SK-N-SH (cell line): ENCODE data around the gene MBP. TPM values are rescaled to one million over a fixed set of nuclear protein-coding genes. Genes with fewer than 3 reads are reported as not detected.

Source experiments
- CTCF ChIA-PET: fragments of 300-600, 350-600 bp; formaldehyde crosslinking; extraction: SDS; loops from one replicate; lab custom pipeline; 2021; lab: Yijun Ruan, JAX
- POLR2A ChIA-PET: fragments of 350-600 bp; sonication (Branson Sonifier 250); formaldehyde crosslinking; extraction: SDS; loops from one replicate; lab custom pipeline; 2020; ENCODE audit warnings: antibody characterized with exemption, inconsistent platforms; lab: Yijun Ruan, JAX
- DNase-seq: peaks from one replicate; pipeline ENCODE4 v3.0.0; 2012
- H2AFZ ChIP-seq: fragments of 200-600 bp; sonication (generic); 2 replicates; pipeline ENCODE4 v1.8.1; 2016; ENCODE audit warnings: antibody characterized with exemption, mild to moderate bottlenecking, low read depth
- H3F3A ChIP-seq: fragments of 200-600 bp; sonication (generic); replicated peaks from 2 replicates; pipeline ENCODE3; 2016; ENCODE audit warnings: antibody characterized with exemption, mild to moderate bottlenecking; ENCODE audit not compliant: insufficient read depth
- H3K27ac ChIP-seq, 2 experiments: fragments of 200-500 bp in 1 of 2; fragments of 200-600 bp in 1 of 2; sonication (Bioruptor generic) in 1 of 2; sonication (generic), shearing (Covaris generic) in 1 of 2; 2 replicates each; pipeline versions ENCODE4 v1.5.1 to v1.6.1; 2014 to 2016; ENCODE audit warnings: low read depth in 2 of 2, inconsistent platforms in 1 of 2, low read length in 1 of 2, mild to moderate bottlenecking in 1 of 2, mixed read lengths in 1 of 2
- H3K27me3 ChIP-seq: fragments of 200-600 bp; sonication (generic), shearing (Covaris generic); 2 replicates; pipeline ENCODE4 v1.6.1; 2016; ENCODE audit warnings: mixed run types; ENCODE audit not compliant: insufficient read depth
- H3K36me3 ChIP-seq, 2 experiments: fragments of 200-500 bp in 1 of 2; fragments of 200-600 bp in 1 of 2; sonication (Bioruptor generic) in 1 of 2; sonication (generic) in 1 of 2; replicated peaks in 1 of 2; 2 replicates each; pipeline versions ENCODE3 to v1.5.1; 2014 to 2016; ENCODE audit warnings: low read length in 1 of 2, mild to moderate bottlenecking in 1 of 2; ENCODE audit not compliant: insufficient read depth in 2 of 2, control insufficient read depth in 1 of 2
- H3K4me1 ChIP-seq, 2 experiments: fragments of 200-500 bp in 1 of 2; fragments of 200-600 bp in 1 of 2; sonication (Bioruptor generic) in 1 of 2; sonication (generic), shearing (Covaris generic) in 1 of 2; 2 replicates each; pipeline versions ENCODE4 v1.5.1 to v1.6.1; 2014 to 2016; ENCODE audit warnings: low read depth in 1 of 2, low read length in 1 of 2, mixed run types in 1 of 2; ENCODE audit not compliant: insufficient read depth in 2 of 2, control insufficient read depth in 1 of 2
- H3K4me2 ChIP-seq: fragments of 200-600 bp; sonication (generic), shearing (Covaris generic); 2 replicates; pipeline ENCODE4 v1.6.1; 2017; ENCODE audit warnings: mixed run types
- H3K4me3 ChIP-seq, 2 experiments: fragments of 200-500 bp in 1 of 2; fragments of 200-600 bp in 1 of 2; sonication (Bioruptor generic) in 1 of 2; sonication (generic), shearing (Covaris generic) in 1 of 2; 2 replicates each; pipeline versions ENCODE4 v1.5.1 to v1.8.1; 2014 to 2016; ENCODE audit warnings: low read depth in 2 of 2, inconsistent platforms in 1 of 2, low read length in 1 of 2, mild to moderate bottlenecking in 1 of 2, mixed read lengths in 1 of 2, moderate library complexity in 1 of 2
- H3K79me2 ChIP-seq: fragments of 200-600 bp; sonication (generic); 2 replicates; pipeline ENCODE4 v1.8.1; 2017; ENCODE audit warnings: mild to moderate bottlenecking; ENCODE audit not compliant: insufficient read depth
- H3K9ac ChIP-seq: fragments of 200-600 bp; sonication (generic); 2 replicates; pipeline ENCODE4 v1.6.1; 2017; ENCODE audit warnings: mixed run types
- H3K9me2 ChIP-seq: fragments of 200-600 bp; sonication (generic); 2 replicates; pipeline ENCODE4 v1.6.1; 2017; ENCODE audit warnings: mixed run types
- H3K9me3 ChIP-seq: fragments of 200-600 bp; sonication (generic); 2 replicates; pipeline ENCODE4 v1.6.1; 2017; ENCODE audit warnings: mixed run types, mild to moderate bottlenecking, moderate library complexity
- H4K20me1 ChIP-seq: fragments of 200-600 bp; sonication (generic); 2 replicates; pipeline ENCODE4 v1.6.1; 2017; ENCODE audit warnings: mild to moderate bottlenecking, mixed run types; ENCODE audit not compliant: insufficient read depth
- ELF1 ChIP-seq: IDR thresholded peaks from 2 replicates; pipeline ENCODE4 v1.4.0; 2012
- EP300 ChIP-seq, 2 experiments: IDR thresholded peaks; 2 replicates each; pipeline versions ENCODE4 v1.4.0 to v1.6.1; 2012; ENCODE audit warnings: borderline replicate concordance in 1 of 2, low read depth in 1 of 2, low read length in 1 of 2
- FOSL2 ChIP-seq: IDR thresholded peaks from 2 replicates; pipeline ENCODE4 v1.4.0; 2012; ENCODE audit warnings: low read depth, mild to moderate bottlenecking, moderate library complexity, borderline replicate concordance
- FOXM1 ChIP-seq: IDR thresholded peaks from 2 replicates; pipeline ENCODE4 v1.4.0; 2012; ENCODE audit warnings: low read depth, mild to moderate bottlenecking
- GABPA ChIP-seq: IDR thresholded peaks from 2 replicates; pipeline ENCODE4 v1.4.0; 2012; ENCODE audit warnings: low read depth, mild to moderate bottlenecking
- GATA2 ChIP-seq: sonication (generic); formaldehyde crosslinking; IDR thresholded peaks from 2 replicates; pipeline ENCODE4 v1.5.0; 2020; ENCODE audit warnings: mild to moderate bottlenecking, missing genetic modification reagents
- NRF1 ChIP-seq: IDR thresholded peaks from 2 replicates; pipeline ENCODE4 v1.6.1; 2012; ENCODE audit warnings: low read depth, mild to moderate bottlenecking, low read length
- TAF1 ChIP-seq: IDR thresholded peaks from 2 replicates; pipeline ENCODE4 v1.6.1; 2012; ENCODE audit warnings: low read depth, mild to moderate bottlenecking, low read length, moderate library complexity, borderline replicate concordance
- TEAD4 ChIP-seq: IDR thresholded peaks from 2 replicates; pipeline ENCODE4 v1.4.0; 2012; ENCODE audit warnings: mild to moderate bottlenecking, borderline replicate concordance; ENCODE audit not compliant: insufficient read depth
- USF1 ChIP-seq: IDR thresholded peaks from 2 replicates; pipeline ENCODE4 v1.4.0; 2012; ENCODE audit warnings: low read depth, borderline replicate concordance
- WGBS: methylation state at CpG from one replicate; pipeline ENCODE4 v1.1.6; 2017; ENCODE audit warnings: low lambda C conversion rate; 5-methylcytosine and 5-hydroxymethylcytosine counted together
- polyA plus RNA-seq, 3 experiments: library from polyadenylated mRNA; depleted of rRNA; stranded (reverse); fragments of >200 nt; gene quantifications; 2 replicates each; pipeline ENCODE4 v1.2.3, GENCODE V29; 2012
- TF ChIP-seq, protein P1 (sequence below): fragments of 200-600 bp; sonication (generic); IDR thresholded peaks from 2 replicates; pipeline ENCODE4 v1.6.1; 2017; ENCODE audit warnings: antibody characterized with exemption, mild to moderate bottlenecking, moderate library complexity

MBP gene
- polyA plus RNA-seq, 1 of the 3 experiments (the other 2 are of a cell fraction): 1.6 TPM

DNA sequence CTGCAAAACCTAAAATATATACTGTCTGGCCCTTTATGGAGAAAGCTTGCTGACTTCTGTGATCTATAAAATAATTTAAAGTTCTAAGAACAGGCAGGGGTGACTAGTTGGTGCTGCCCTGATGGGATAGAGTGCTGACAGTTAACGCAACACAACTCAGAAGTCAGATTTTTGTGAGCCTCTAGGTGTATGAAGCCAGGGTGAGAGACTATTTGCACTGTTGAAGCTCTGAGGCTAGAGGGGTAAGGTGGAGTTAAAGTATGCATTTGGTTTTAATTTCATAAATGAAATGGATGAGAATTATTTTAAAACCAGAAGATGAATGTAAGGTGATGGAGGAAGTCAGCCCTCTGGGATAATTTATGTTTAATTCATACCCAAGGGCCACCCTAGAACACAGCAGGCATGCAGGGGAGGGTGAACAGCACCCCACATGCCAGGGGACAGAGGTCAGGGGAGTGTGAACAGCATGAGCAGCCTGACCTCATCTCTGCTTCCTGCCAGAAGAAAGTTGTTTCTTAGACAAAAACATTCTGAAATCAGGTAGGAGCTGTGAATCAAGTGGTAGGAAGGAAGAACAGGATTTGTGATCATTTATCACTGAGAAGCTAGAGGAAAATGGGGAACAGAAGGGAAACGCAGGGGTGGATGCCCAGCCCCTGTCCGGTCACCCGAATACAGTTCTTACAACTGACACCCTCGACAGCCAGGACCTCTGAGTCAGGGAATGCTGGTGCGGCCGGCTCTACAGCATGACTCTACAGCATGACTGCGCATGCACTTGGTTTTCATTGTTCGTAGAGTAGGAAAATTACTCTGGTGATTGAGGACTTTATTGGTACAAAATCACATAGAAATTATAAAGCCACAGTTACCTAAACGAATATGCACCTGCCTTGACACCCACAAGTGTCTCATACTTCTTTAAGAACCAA lies 93.1 kb downstream of the MBP start:
- POLR2A ChIA-PET: no interaction called here
- Histone ChIP-seq H2AFZ (no peak overlapping the region), H3K4me2 (no peak overlapping the region), H3K9me3 (no peaks in the 10 kb centered on the region), H3K9ac (no peak overlapping the region), H3K4me3 (no peak overlapping the region), H3K4me1 (no peaks in the 10 kb centered on the region; a peak in 1 of 4 replicates), H4K20me1 (no peaks in the 10 kb centered on the region), H3K9me2 (no peaks in the 10 kb centered on the region), H3K79me2 (no peaks in the 10 kb centered on the region), H3K27me3 (no peaks in the 10 kb centered on the region), H3K27ac (no peak overlapping the region), H3K36me3 (no peaks in the 10 kb centered on the region), H3F3A (no peaks in the 10 kb centered on the region)
- 71% methylated on average over 7 of the region's 10 CpGs for WGBS
- no peak for DNase-seq
- TF ChIP-seq USF1 (no peak), NRF1 (no peak), ELF1 (no peak), GATA2 (CRISPR knock-in tag) (no peak), TEAD4 (no peak), GABPA (no peak), TAF1 (no peak), EP300 (IDR thresholded peaks at IDR 0.05; ENCODE audit: borderline replicate concordance in 1 of 2, low read depth in 1 of 2, low read length in 1 of 2) (no peak), FOXM1 (no peak)
- TF ChIP-seq, protein P1, sequence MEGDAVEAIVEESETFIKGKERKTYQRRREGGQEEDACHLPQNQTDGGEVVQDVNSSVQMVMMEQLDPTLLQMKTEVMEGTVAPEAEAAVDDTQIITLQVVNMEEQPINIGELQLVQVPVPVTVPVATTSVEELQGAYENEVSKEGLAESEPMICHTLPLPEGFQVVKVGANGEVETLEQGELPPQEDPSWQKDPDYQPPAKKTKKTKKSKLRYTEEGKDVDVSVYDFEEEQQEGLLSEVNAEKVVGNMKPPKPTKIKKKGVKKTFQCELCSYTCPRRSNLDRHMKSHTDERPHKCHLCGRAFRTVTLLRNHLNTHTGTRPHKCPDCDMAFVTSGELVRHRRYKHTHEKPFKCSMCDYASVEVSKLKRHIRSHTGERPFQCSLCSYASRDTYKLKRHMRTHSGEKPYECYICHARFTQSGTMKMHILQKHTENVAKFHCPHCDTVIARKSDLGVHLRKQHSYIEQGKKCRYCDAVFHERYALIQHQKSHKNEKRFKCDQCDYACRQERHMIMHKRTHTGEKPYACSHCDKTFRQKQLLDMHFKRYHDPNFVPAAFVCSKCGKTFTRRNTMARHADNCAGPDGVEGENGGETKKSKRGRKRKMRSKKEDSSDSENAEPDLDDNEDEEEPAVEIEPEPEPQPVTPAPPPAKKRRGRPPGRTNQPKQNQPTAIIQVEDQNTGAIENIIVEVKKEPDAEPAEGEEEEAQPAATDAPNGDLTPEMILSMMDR: no peak
- CTCF ChIA-PET: no interaction called here

GRCh38 chr18:77038182-77038858 lies 94.3 kb downstream of the MBP start:
- Histone ChIP-seq H3K79me2 (no peaks in the 10 kb centered on the region), H3K4me3 (no peak overlapping the region), H3K36me3 (no peaks in the 10 kb centered on the region), H3K9ac (no peak overlapping the region), H3K9me2 (no peaks in the 10 kb centered on the region), H3K9me3 (no peaks in the 10 kb centered on the region), H3K4me2 (no peak overlapping the region), H2AFZ (no peak overlapping the region), H4K20me1 (no peaks in the 10 kb centered on the region), H3K27ac (no peak overlapping the region), H3K27me3 (no peaks in the 10 kb centered on the region), H3F3A (no peaks in the 10 kb centered on the region), H3K4me1 (no peaks in the 10 kb centered on the region; a peak in 1 of 4 replicates)
- POLR2A ChIA-PET: no interaction called here
- DNase-seq: no peak
- TF ChIP-seq FOSL2: no peak
- no peak for TF ChIP-seq GABPA
- 65% methylated on average over 3 of the region's 3 CpGs for WGBS
- CTCF ChIA-PET: no interaction called here
